T-helper 9 cell (primary cell): ENCODE results near the gene OSBPL9.
A peak's percentile ranks its signal among the peaks of the same experiment; 100 is the strongest.
"Not testable (repeated sequence)": the region's sequence is repeated elsewhere in the genome, so short reads cannot be mapped to it uniquely, and the experiment has no call there.

ENCODE experiments used
- DNase-seq: peaks from one replicate; pipeline ENCODE4 v3.0.0-alpha.2; 2020
- total RNA-seq, 2 donors: gene quantifications; one replicate each; lab custom pipeline; 2026; lab: John Stamatoyannopoulos, UW

OSBPL9 gene
- 78.7 to 106 reads per million in 2 donors for total RNA-seq

GRCh38 chr1:51616903-51617708 is at the start of gene OSBPL9:
Gene OSBPL9, plus strand, starts transcription at chr1:51617092. Its CDS starts 19 bp downstream, at chr1:51617111.
- DNase-seq = peak; percentile 88

GRCh38 chr1:51567653-51568052 is 49.2 kb upstream of the OSBPL9 start:
- no peak for DNase-seq

GRCh38 chr1:51568231-51568935 is 48.5 kb upstream of the OSBPL9 start:
- DNase-seq = no peak

- no peak for DNase-seq
Observed at GRCh38 chr1:51569284-51570062, 47.4 kb upstream of the OSBPL9 start.

GRCh38 chr1:51570063-51570710 is 46.7 kb upstream of the OSBPL9 start:
- no peak for DNase-seq

- DNase-seq = no peak
Observed at GRCh38 chr1:51572365-51572764, 44.5 kb upstream of the OSBPL9 start.

- no peak for DNase-seq
Observed at GRCh38 chr1:51574796-51575195, 42.1 kb upstream of the OSBPL9 start.

- no peak for DNase-seq
Observed at GRCh38 chr1:51575406-51576084, 41.3 kb upstream of the OSBPL9 start.

GRCh38 chr1:51576085-51576444 is 40.8 kb upstream of the OSBPL9 start:
- no peak for DNase-seq

GRCh38 chr1:51576923-51577322 is 40.0 kb upstream of the OSBPL9 start:
- DNase-seq = no peak

GRCh38 chr1:51578383-51579109 is 38.3 kb upstream of the OSBPL9 start:
- no peak for DNase-seq

- no peak for DNase-seq
Observed at GRCh38 chr1:51581238-51581637, 35.7 kb upstream of the OSBPL9 start.

- no peak for DNase-seq
Observed at GRCh38 chr1:51583532-51583931, 33.4 kb upstream of the OSBPL9 start.

- DNase-seq = no peak
Observed at GRCh38 chr1:51584021-51584420, 32.9 kb upstream of the OSBPL9 start.

GRCh38 chr1:51592711-51593110 is 24.2 kb upstream of the OSBPL9 start:
- DNase-seq = no peak

GRCh38 chr1:51594716-51595115 is 22.2 kb upstream of the OSBPL9 start:
- no peak for DNase-seq

GRCh38 chr1:51600529-51600928 is 16.4 kb upstream of the OSBPL9 start:
- no peak for DNase-seq

- DNase-seq = no peak
Observed at GRCh38 chr1:51600965-51601364, 15.9 kb upstream of the OSBPL9 start.

- no peak for DNase-seq
Observed at GRCh38 chr1:51605961-51606723, 10.8 kb upstream of the OSBPL9 start.

GRCh38 chr1:51607681-51608095 is 9.2 kb upstream of the OSBPL9 start:
- DNase-seq = no peak

GRCh38 chr1:51610104-51610503 is 6.8 kb upstream of the OSBPL9 start:
- not testable (repeated sequence) for DNase-seq
